Stimulated activated CD4-positive, alpha-beta T cell treated with anti-CD3 and anti-CD28 coated beads, TNF-alpha, amount 100 ng/mL, for 4 hours (primary cell): ENCODE data around the gene RSPO3.
"Not testable (repeated sequence)": the region's sequence is repeated elsewhere in the genome, so short reads cannot be mapped to it uniquely, and the experiment has no call there.

Experiments
- DNase-seq, 3 experiments: peaks; one replicate each; pipeline ENCODE4 v3.0.0-alpha.2; 2020; ENCODE audit warnings: low read depth in 3 of 3

RSPO3 gene, protein sequence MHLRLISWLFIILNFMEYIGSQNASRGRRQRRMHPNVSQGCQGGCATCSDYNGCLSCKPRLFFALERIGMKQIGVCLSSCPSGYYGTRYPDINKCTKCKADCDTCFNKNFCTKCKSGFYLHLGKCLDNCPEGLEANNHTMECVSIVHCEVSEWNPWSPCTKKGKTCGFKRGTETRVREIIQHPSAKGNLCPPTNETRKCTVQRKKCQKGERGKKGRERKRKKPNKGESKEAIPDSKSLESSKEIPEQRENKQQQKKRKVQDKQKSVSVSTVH

DNA sequence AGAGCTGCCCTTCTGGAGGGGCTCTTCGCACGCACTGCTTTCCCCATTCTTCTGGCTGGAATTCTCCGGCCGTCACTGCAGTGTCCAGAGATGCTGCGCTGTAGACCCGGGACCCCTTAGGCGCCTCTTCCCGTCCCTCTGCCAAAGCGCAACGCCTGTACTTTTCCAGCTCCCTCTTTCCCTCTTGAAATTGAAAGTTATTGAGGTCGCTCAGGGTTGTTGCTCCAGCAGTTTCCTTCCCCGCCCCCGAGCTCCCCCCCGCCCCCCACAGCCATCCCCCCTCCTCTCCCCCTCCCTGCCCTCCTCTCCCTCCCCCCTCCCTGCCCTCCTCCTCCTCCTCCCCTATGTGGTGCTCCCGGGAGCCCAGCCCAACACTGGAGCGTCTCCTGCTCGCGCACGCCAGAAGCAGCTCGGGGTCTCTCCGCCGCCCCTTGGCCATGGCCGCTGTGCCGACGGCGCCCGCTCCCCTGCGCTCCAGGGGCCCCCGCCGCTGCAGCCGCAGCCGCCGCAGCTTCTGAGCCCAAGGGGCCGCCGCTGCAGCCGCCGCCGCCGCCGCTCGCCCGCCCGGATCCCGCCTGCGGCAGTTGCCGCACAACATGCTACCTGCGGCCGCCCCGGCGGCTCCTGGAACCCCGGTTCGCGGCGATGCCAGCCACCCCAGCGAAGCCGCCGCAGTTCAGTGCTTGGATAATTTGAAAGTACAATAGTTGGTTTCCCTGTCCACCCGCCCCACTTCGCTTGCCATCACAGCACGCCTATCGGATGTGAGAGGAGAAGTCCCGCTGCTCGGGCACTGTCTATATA, at the start of gene RSPO3:
RSPO3 (plus strand) TSS at position 374 of the 804 bp plus-strand sequence. CDS start 522 bp downstream, outside the sequence.
- no peak for DNase-seq

GRCh38 chr6:127069659-127070279, 48.7 kb upstream of the RSPO3 start:
- DNase-seq, result no peak

DNA sequence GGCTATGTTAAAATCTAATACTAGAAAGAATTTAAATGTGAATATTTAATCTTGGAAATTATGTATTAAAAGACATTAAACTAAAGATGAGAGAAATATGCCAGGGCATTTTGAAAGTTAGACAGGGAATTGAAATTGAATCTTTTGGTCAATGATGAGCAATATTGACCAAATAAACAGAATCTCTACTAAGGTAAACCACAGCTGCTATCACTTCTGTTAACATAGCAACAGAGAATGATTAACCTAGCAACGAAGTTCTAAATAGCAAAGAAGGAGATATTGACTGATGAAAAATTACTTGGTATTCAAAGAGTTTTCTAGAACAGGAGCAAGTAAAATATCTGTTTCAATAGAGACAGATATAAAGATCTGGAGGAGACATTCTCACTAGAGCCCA, 45.2 kb upstream of the RSPO3 start:
- DNase-seq, result no peak

DNA sequence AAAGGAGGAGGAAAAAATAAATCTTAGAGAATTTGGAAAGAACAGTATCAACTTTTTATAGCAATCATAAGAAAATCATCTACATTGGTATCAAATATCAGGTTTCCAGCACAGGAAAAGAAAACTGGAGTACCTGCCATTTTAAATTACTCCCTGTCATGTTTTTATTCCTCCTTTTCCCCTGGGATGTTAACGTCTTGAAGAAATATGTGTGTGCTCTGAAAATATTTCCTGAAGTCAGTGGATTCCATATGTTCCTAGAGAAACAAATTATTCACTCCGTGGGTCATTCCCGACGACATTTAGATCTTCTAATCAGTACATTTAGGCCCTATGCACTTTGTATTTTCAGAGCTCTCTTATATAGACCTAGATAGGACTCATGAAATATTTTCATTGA, 42.0 kb upstream of the RSPO3 start:
- DNase-seq, result no peak

- no peak for DNase-seq
These were observed 40.6 kb upstream of the RSPO3 start for GRCh38 chr6:127077886-127078285.

DNA sequence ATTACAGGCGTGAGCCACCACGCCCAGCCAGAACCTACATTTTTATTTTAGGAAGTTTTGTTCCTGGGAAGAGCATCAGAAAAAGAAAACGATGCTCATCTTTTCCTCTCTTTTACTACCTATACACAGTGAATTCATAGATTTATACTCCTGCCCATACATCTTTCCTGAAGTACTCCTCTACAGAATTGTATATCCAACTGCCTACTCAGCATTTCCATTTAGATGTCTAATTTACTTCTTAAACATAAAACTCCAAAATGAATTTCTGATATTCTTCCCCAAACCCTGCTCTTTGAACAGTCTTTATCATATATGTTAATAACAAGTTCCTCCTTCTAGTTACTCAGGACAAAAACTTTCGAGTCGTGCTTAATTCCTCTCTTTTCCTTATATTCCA, 39.8 kb upstream of the RSPO3 start:
- DNase-seq, result no peak

DNA sequence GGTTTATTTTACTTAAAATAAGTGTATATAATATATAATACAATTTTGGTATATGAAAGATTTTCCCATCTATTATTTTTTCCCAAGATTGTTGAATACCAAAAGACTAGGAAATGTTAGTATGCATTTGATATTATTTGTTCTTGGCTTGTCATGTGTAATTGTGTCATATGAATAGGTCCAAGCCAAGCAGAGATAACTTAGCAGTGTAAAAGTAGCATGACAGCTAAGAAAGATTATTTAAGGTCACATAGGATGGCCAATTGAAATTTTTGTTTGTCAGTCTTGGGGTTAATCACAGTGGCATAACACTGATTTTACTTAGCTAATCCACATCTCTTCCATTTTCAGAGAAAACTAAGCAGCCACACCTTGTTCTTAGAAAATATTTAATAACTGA, 38.8 kb upstream of the RSPO3 start:
- DNase-seq, result no peak

DNA sequence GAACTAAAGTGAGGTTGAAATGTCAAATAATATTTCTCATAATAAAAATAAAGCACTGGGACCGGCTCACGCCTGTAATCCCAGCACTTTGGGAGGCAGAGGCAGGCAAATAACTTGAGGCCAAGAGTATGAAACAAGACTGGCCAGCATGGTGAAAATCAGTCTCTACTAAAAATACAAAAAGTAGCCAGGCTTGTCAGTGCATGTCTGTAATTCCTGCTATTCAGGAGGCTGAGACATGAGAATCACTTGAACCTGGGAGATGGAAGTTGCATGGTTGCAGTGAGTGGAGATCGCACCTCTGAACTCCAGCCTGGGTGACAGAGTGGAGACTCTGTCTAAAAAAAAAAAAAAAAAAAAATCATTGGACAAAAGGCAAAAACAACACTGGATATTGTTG, 38.4 kb upstream of the RSPO3 start:
- no peak for DNase-seq

GRCh38 chr6:127083231-127083962, 35.1 kb upstream of the RSPO3 start:
- no peak for DNase-seq

GRCh38 chr6:127083963-127084310, 34.5 kb upstream of the RSPO3 start:
- no peak for DNase-seq

- DNase-seq, result no peak
These were observed 33.3 kb upstream of the RSPO3 start for GRCh38 chr6:127085181-127085580.

- DNase-seq, result no peak
These were observed 28.4 kb upstream of the RSPO3 start for GRCh38 chr6:127090051-127090450.

DNA sequence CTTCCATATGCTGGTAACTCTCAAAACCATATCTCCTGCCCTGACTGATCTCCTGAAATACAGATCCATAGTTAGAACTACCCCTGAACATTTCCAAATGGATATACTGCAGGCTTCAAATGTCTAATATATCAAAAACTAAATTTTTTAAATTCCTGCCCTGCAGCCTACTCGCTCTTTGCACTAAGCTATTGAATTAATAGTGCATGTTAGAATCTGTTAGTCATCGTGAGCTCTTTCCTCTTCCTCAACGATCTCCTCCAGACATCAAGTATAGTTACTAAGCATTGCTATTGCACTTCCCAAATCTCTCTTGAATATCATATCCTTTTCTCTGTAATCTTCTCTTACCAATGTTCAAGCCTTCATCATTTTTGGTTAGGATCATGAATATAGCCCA, 26.0 kb upstream of the RSPO3 start:
- DNase-seq, result no peak

DNA sequence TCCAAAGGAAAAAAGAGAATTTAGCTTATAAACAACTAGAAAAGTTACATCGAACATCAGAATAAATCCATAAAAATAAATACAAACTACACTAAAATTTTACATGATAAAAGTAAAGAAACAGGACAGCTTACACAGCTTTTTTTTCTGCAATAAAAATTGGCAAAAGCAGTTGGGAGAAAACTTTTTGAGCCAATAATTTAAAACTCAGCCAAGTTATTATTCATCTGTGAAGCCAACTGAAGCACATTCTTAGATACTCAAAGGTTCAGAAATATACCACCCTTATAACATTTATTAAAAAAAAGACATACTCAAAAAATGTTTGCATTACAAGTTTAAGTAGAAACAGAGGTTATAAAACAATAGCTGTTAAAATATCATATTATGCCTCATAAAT, 23.7 kb upstream of the RSPO3 start:
- no peak for DNase-seq

DNA sequence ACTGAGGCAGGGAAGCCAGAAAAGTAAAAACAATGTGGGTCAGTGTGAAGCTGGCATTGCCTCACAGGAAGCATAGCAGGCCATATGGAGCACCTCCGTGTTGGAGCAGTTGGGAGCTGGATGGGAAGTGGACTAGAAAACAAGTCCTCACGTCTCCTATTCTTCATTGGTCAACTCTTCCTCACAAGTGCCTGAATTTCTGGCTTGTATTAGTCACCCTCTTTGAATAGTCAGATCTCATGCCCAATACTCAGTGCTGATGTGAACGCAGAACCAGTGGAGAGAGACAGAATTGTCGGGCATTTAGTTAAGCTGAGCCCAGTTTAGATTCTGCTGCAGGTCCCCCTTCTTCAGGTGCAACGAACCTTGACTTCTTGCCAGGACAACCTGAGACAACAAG, 22.3 kb upstream of the RSPO3 start:
- DNase-seq, result no peak

DNA sequence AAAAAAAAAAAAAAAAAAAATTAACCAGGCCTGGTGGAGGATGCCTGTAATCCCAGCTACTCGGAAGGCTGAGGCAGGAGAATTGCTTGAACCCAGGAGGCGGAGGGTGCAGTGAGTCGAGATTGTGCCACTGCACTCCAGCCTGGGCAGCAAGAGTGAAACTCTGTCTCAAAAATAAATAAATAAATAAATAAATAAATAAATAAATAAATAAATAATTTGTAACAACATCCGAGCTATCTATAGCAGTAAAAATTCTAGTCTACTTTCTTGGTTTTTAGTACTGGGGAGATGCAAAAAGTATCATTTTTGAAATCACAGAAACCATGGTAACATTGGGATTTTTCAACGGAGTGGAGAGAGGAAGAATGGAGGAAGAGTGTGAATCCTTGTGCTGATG, 21.0 kb upstream of the RSPO3 start:
- not testable (repeated sequence) for DNase-seq

DNA sequence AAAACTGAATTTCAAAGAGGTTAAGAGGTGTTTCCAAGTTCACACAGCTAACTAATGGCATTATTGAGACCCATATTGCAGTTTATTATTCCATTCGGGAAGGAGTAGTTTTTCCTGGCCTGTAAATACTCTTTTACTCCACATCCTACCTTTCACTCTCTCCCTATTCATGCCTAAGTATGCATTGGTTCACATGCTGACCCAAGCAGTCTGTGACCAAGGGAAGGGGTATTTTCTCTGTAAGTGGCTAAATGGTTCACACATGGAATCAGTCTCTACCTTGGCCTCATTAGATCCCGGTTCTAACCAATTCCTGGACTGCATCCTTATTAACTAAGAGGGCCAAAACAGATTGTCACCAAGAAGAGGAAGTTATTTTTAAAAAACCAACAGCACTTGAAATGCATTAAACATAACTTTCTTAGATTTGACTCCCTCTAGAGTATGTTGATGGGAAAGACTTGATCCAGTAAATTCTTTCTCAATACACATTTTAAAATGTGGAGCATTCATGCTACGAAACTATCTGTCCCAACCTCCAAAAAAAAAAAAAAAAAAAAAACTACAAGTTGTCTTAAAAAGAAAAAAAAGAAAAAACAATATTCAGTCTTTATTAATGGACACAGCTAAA, 17.8 kb upstream of the RSPO3 start:
- DNase-seq, result no peak

DNA sequence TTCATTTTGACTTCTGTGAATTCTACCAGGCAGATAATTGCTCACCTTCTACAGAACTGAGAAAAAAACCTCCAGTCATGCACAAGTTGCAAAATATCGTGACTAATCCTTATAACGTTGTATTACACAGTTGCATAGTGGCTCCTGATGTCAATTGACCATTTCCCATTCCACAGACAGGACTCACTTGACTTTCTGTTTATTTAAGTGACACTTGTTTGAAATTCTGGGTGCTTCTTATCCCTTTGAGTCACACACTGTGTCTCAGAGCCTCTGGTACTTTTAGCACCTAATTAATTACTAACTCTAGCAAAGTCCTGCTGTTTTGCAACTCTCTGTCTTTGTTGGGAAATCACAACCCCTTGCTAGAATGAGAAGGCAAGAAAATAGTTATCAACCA, 16.2 kb upstream of the RSPO3 start:
- DNase-seq, result no peak

DNA sequence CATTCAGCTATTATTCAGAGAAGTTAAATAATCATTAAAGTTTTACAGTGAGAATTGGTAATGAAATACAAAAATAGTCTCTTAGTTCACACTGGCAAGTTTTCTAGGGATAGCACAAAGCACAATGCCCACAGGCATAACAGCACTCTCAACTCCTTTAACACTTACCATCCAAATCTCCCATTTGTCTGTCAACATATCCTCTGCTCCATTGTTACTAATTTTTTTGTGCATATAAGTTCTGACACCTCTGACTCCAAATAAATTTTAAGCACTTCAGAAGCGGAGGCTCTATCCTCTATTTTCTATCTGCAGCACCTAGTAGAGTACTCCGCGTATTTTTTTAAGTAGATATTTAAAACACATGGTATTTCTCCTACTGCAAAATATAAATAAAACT, 15.6 kb upstream of the RSPO3 start:
- DNase-seq, result no peak

- DNase-seq, result no peak
These were observed 15.0 kb upstream of the RSPO3 start for GRCh38 chr6:127103482-127103881.

- DNase-seq, result no peak
These were observed 10.6 kb upstream of the RSPO3 start for GRCh38 chr6:127107916-127108315.

- no peak for DNase-seq
These were observed 7.8 kb upstream of the RSPO3 start for GRCh38 chr6:127110712-127111111.
